Measurements from ENCODE around the gene LILRA5.
"Not testable (repeated sequence)": the region's sequence is repeated elsewhere in the genome, so short reads cannot be mapped to it uniquely, and the experiment has no call there.

Gene LILRA5

GRCh38 chr19:54271587-54271986, 41.4 kb downstream of the LILRA5 start:
- not testable (repeated sequence) for DNase-seq

DNA sequence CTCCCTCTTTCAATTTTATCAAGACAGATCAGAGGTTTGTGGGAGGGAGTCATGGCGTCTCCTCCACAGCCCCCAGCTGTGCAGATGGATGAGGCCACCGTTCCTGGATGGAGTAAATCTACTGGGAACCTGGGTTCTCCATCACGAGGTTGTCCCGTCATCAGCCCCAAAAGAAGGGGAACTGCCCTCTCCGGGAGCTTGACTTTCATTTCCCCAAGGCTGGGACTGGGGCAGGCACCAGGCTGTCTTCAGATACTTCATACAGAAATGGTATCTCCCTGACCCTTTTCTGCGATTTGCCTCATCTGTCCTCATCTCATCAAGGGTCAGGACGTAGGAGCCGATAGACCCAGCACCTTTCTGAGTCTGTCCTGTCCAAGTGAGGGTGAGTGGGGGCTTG, 41.9 kb downstream of the LILRA5 start:
- no peak for DNase-seq

DNA sequence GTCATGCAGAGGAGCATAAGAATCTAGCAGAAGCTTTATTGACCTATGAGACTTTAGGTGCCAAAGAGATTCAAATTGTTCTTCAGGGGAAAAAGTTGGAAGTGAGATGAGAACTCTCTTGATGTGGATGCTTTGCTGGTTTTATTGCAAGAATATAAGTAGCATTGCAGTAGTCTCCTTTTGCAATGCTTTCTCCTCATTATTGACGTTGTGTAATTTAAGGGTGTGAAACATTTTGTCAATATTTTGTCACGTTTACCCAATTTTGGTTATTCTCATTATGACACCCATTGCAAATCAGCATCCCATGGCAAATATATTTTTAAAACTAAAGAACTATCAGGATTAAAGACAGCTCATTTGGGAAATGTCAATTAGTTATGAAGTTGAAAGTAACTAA, 44.0 kb downstream of the LILRA5 start:
- DNase-seq: no peak

GRCh38 chr19:54266133-54266532, 46.8 kb downstream of the LILRA5 start:
- DNase-seq: peak; percentile 81 to 86

DNA sequence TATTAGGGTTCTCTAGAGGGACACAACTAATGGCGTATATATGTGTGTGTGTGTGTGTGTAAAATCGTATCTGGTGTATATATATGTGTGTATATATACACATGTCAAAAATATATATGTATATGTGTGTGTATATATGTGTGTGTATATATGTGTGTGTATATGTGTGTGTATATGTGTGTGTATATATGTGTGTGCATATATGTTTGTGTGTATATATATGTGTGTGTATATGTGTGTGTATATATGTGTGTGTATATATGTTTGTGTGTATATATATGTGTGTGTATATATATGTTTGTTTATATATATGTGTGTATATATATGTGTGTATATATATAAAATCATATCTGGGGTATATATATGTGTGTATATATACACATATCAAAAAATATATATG, 50.5 kb downstream of the LILRA5 start:
- DNase-seq: no peak

GRCh38 chr19:54262066-54262465, 50.9 kb downstream of the LILRA5 start:
- DNase-seq: no peak

GRCh38 chr19:54257116-54257480, 55.9 kb downstream of the LILRA5 start, which contains the start of gene LILRB5:
TSS of gene LILRB5 (minus strand) at chr19:54257273. CDS start at chr19:54257193, 80 bp downstream.
- no peak for DNase-seq

Measured in activated CD4-positive, alpha-beta T cell treated with anti-CD3 and anti-CD28 coated beads, Interleukin-2, amount 50 U/mL, for 48 hours (primary cell).